ENCODE data around the gene SNX21.

SNX21 gene

GRCh38 chr20:45883100-45883469 is 49.5 kb downstream of the SNX21 start:
- no peak for DNase-seq

GRCh38 chr20:45886590-45887345 is 53.2 kb downstream of the SNX21 start:
- DNase-seq, result no peak

- DNase-seq, result no peak
Measured at GRCh38 chr20:45887346-45887715, 53.7 kb downstream of the SNX21 start, which contains the start of gene SPATA25. TSS of gene SPATA25 (minus strand) at chr20:45887622. CDS start at chr20:45887590, 32 bp downstream.

GRCh38 chr20:45888681-45889080 is 55.1 kb downstream of the SNX21 start:
- no peak for DNase-seq

- peak; percentile 51 for DNase-seq
Measured at GRCh38 chr20:45890077-45890984, 56.7 kb downstream of the SNX21 start.

- peak; percentile 72 for DNase-seq
Measured at GRCh38 chr20:45890985-45891983, 57.7 kb downstream of the SNX21 start, which contains the start of the genes CTSA and NEURL2. TSS of gene CTSA (plus strand) at chr20:45891335. CDS start at chr20:45891569, 234 bp downstream. TSS of gene NEURL2 (minus strand) at chr20:45891208. CDS start at chr20:45890991, 217 bp downstream.

- DNase-seq, result no peak
Measured at GRCh38 chr20:45892049-45892825, 58.6 kb downstream of the SNX21 start.

Data from NCI-H526 treated with DMSO at 0.1 percent for 48 hours (cell line).